Natural killer cell (primary cell): ENCODE results near the gene CTNNAL1. TPM values are rescaled to one million over a fixed set of nuclear protein-coding genes. Genes with fewer than 3 reads are reported as not detected.
"Not testable (repeated sequence)": the region's sequence is repeated elsewhere in the genome, so short reads cannot be mapped to it uniquely, and the experiment has no call there.

Source experiments
- ATAC-seq, 3 donors: fragments of 150-1000 bp in 2 of 3; fragments of 200-7000 bp in 1 of 3; cut with Tn5 transposase; 1 replicate in 1 of 3; 2 replicates in 2 of 3; pipeline ENCODE4 v1.10.0; 2021; ENCODE audit warnings: mild to moderate bottlenecking in 2 of 3, moderate library complexity in 2 of 3
- DNase-seq, 2 donors: peaks; one replicate each; pipeline versions ENCODE4 v3.0.0 to v3.0.0-alpha.2; 2013 to 2021; ENCODE audit warnings: mixed read lengths in 1 of 2
- H3K27ac ChIP-seq: one replicate; pipeline ENCODE4 v1.5.1; 2013; ENCODE audit warnings: mild to moderate bottlenecking, low read length
- H3K27me3 ChIP-seq: one replicate; pipeline ENCODE4 v1.6.1; 2013; ENCODE audit warnings: low read length; ENCODE audit not compliant: control insufficient read depth, insufficient read depth
- H3K36me3 ChIP-seq: one replicate; pipeline ENCODE4 v1.6.1; 2013; ENCODE audit warnings: low read length; ENCODE audit not compliant: control insufficient read depth, insufficient read depth
- H3K4me1 ChIP-seq: one replicate; pipeline ENCODE4 v1.6.1; 2013; ENCODE audit warnings: low read length; ENCODE audit not compliant: control insufficient read depth, insufficient read depth
- H3K4me3 ChIP-seq: one replicate; pipeline ENCODE4 v1.5.1; 2013; ENCODE audit warnings: low read length
- H3K9me3 ChIP-seq: one replicate; pipeline ENCODE4 v1.6.1; 2013; ENCODE audit warnings: low read length; ENCODE audit not compliant: control insufficient read depth, insufficient read depth
- H3K27ac Mint-ChIP-seq, 2 donors: one replicate each; pipeline ENCODE4 v1.8.0; 2022; ENCODE audit warnings: mild to moderate bottlenecking in 2 of 2, mixed read lengths in 2 of 2, moderate library complexity in 1 of 2
- H3K27me3 Mint-ChIP-seq, 2 donors: one replicate each; pipeline ENCODE4 v1.8.0; 2022; ENCODE audit warnings: low read depth in 2 of 2, mixed read lengths in 2 of 2
- H3K36me3 Mint-ChIP-seq: one replicate; pipeline ENCODE4 v1.8.0; 2022; ENCODE audit warnings: mixed read lengths
- H3K4me1 Mint-ChIP-seq, 2 donors: one replicate each; pipeline ENCODE4 v1.8.0; 2022; ENCODE audit warnings: mixed read lengths in 2 of 2
- H3K4me3 Mint-ChIP-seq: one replicate; pipeline ENCODE4 v1.8.0; 2022; ENCODE audit warnings: mild to moderate bottlenecking, moderate library complexity, mixed read lengths
- H3K9me3 Mint-ChIP-seq, 2 donors: one replicate each; pipeline ENCODE4 v1.8.0; 2022; ENCODE audit warnings: mixed read lengths in 2 of 2
- WGBS: methylation state at CpG from one replicate; pipeline ENCODE4 v1.1.7; 2013; ENCODE audit warnings: missing lambda C conversion rate; ENCODE audit not compliant: insufficient coverage; 5-methylcytosine and 5-hydroxymethylcytosine counted together
- intact Hi-C: fragments of 100-400 bp; cut with micrococcal nuclease; formaldehyde crosslinking; loops from one replicate; pipeline ENCODE4 v1.14.2; 2022
- total RNA-seq, 4 donors: library from RNA; stranded (reverse); fragments of 120-200 nt in 1 of 4; gene quantifications; one replicate each; pipeline versions ENCODE4 v1.2.3 to v1.2.4, GENCODE V29; 2013 to 2022
- TF ChIP-seq, protein P1 (sequence below): fragments of 200-600 bp; IDR thresholded peaks from one replicate; pipeline ENCODE4 v1.8.0; 2022; ENCODE audit warnings: antibody characterized with exemption

The CTNNAL1 gene
- total RNA-seq, 3 donors from 2014 or later (not counting 1 experiment from before 2014, with no cell fraction given), result 2.6 to 7.6 (median 2.7) TPM

DNA sequence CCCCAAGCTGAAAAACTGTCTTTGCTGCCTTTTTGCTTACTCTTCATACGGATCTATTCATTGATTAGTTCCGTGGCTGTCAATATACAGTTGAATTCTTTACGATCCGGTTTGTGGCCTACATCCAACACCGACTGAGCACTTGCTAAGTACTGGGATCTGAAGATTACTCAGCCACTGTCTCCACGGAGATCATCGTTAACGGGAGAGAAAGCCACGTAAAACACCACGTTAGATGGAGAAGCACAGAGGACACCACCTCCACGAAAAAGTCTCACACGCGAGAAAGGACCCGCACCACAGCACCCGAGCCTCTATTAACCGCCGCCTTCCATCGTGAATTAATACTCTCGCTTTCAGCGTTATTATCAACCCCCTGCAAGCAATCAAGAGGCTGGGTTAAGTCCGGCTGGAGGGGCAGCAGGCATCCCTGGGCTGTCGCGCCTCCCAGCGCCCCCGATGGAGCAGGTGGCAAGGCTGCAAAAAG, 80.0 kb downstream of the CTNNAL1 start:
- ATAC-seq (no peak), DNase-seq (no peak)
- Histone ChIP-seq H3K9me3 (no peaks in the 10 kb centered on the region), H3K27me3 (no peaks in the 10 kb centered on the region), H3K4me1 (peaks cover 12% of the 10 kb centered on the region), H3K36me3 (peaks cover 11% of the 10 kb centered on the region), H3K27ac (peak overlapping the region; percentile 86), H3K4me3 (peak overlapping the region; percentile 89)
- H3K36me3 Mint-ChIP-seq, result no peaks in the 10 kb centered on the region
- intact Hi-C loops, result no loop called here
- TF ChIP-seq, protein P1, sequence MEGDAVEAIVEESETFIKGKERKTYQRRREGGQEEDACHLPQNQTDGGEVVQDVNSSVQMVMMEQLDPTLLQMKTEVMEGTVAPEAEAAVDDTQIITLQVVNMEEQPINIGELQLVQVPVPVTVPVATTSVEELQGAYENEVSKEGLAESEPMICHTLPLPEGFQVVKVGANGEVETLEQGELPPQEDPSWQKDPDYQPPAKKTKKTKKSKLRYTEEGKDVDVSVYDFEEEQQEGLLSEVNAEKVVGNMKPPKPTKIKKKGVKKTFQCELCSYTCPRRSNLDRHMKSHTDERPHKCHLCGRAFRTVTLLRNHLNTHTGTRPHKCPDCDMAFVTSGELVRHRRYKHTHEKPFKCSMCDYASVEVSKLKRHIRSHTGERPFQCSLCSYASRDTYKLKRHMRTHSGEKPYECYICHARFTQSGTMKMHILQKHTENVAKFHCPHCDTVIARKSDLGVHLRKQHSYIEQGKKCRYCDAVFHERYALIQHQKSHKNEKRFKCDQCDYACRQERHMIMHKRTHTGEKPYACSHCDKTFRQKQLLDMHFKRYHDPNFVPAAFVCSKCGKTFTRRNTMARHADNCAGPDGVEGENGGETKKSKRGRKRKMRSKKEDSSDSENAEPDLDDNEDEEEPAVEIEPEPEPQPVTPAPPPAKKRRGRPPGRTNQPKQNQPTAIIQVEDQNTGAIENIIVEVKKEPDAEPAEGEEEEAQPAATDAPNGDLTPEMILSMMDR, result no peak
- H3K9me3 Mint-ChIP-seq, result no peaks in the 10 kb centered on the region
- H3K27ac Mint-ChIP-seq, result peak overlapping the region; percentile 95 to 99
- H3K27me3 Mint-ChIP-seq, result no peaks in the 10 kb centered on the region
- H3K4me1 Mint-ChIP-seq, result peaks cover 25 to 36% of the 10 kb centered on the region in 2 donors
- H3K4me3 Mint-ChIP-seq, result peak overlapping the region; percentile 99
- WGBS, result 2% methylated on average over 25 of the region's 25 CpGs

DNA sequence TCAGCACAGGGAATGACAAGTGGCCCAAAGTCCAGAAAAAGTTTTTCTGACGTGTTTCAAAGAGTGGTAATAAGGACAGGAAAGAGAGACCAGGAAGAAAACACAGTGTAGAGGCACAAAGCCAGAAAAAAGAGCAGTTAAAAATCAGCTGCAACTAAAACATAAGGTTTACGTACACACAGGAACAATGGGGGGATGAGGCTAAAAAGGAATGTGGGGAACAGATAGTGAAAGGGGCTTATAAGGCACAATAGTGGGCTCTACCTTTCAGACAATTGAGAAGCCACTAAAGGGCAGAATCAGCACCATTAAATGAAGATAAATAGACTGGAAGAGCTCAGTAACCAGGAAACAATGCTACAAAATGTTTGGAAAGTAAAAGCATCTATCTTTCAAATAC, 84.9 kb downstream of the CTNNAL1 start:
- TF ChIP-seq, protein P1, result no peak
- Histone ChIP-seq H3K9me3 (no peaks in the 10 kb centered on the region), H3K4me1 (peaks cover 5% of the 10 kb centered on the region), H3K27ac (no peak overlapping the region), H3K27me3 (no peaks in the 10 kb centered on the region), H3K36me3 (peaks cover 56% of the 10 kb centered on the region), H3K4me3 (no peak overlapping the region)
- Mint-ChIP-seq H3K36me3 (peaks cover 38% of the 10 kb centered on the region), H3K27me3 (no peaks in the 10 kb centered on the region), H3K27ac (no peak overlapping the region), H3K4me3 (no peak overlapping the region), H3K4me1 (peaks cover 13 to 20% of the 10 kb centered on the region in 2 donors), H3K9me3 (no peaks in the 10 kb centered on the region)
- ATAC-seq (no peak), DNase-seq (no peak)
- intact Hi-C loops, result no loop called here
- 96% methylated on average over 2 of the region's 2 CpGs for WGBS

DNA sequence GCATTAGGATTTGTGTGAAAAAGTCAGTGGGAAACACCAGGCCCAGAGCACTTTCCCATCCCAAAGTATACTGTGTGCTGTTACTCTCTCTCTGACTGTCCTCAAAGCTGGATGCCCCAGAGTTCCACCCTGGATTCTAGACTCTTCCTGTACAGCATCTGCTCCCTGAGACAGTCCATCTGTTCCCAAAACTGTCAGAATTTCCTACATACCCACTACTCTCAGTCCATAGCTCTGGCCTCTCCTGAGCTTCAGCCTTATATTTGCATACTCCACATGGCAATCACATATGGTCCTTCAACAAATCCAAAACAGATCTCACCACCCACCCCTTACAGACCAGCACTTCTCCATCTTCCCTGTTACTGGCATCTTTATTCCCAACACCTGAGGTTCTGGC, 88.8 kb downstream of the CTNNAL1 start:
- no peak overlapping the region for H3K4me3 ChIP-seq
- Mint-ChIP-seq H3K9me3 (no peaks in the 10 kb centered on the region), H3K4me1 (peaks cover 0 to 11% of the 10 kb centered on the region in 2 donors), H3K27me3 (no peaks in the 10 kb centered on the region), H3K27ac (no peak overlapping the region), H3K4me3 (no peak overlapping the region), H3K36me3 (peaks cover 39% of the 10 kb centered on the region)
- DNase-seq, result no peak
- intact Hi-C loops, result no loop called here
- no peak overlapping the region for H3K27ac ChIP-seq
- no peaks in the 10 kb centered on the region for H3K27me3 ChIP-seq
- no peak for ATAC-seq
- H3K36me3 ChIP-seq, result peaks cover 84% of the 10 kb centered on the region
- H3K4me1 ChIP-seq, result no peaks in the 10 kb centered on the region
- no peaks in the 10 kb centered on the region for H3K9me3 ChIP-seq
- TF ChIP-seq, protein P1, result no peak

- Histone ChIP-seq H3K27ac (no peak overlapping the region), H3K4me1 (no peaks in the 10 kb centered on the region), H3K27me3 (no peaks in the 10 kb centered on the region), H3K4me3 (no peak overlapping the region), H3K9me3 (no peaks in the 10 kb centered on the region), H3K36me3 (peaks cover 82% of the 10 kb centered on the region)
- H3K4me3 Mint-ChIP-seq, result no peak overlapping the region
- TF ChIP-seq, protein P1, result no peak
- intact Hi-C loops, result no loop called here
- no CpG with 5 or more reads among the region's 1 CpG for WGBS
- H3K9me3 Mint-ChIP-seq, result no peaks in the 10 kb centered on the region
- ATAC-seq (no peak), DNase-seq (no peak)
- H3K27me3 Mint-ChIP-seq, result no peaks in the 10 kb centered on the region
- no peaks in the 10 kb centered on the region for H3K4me1 Mint-ChIP-seq
- peaks cover 27% of the 10 kb centered on the region for H3K36me3 Mint-ChIP-seq
- no peak overlapping the region for H3K27ac Mint-ChIP-seq
Measured at GRCh38 chr9:108921200-108921599, 92.1 kb downstream of the CTNNAL1 start.

GRCh38 chr9:108920401-108920800, 92.9 kb downstream of the CTNNAL1 start:
- H3K9me3 Mint-ChIP-seq, H3K4me1 Mint-ChIP-seq, H3K27ac ChIP-seq, H3K4me3 ChIP-seq, H3K27ac Mint-ChIP-seq, H3K4me1 ChIP-seq, intact Hi-C loops, H3K9me3 ChIP-seq, ATAC-seq, H3K27me3 ChIP-seq, DNase-seq, H3K4me3 Mint-ChIP-seq, H3K27me3 Mint-ChIP-seq: not testable (repeated sequence)
- H3K36me3 Mint-ChIP-seq, result peaks cover 27% of the 10 kb centered on the region
- H3K36me3 ChIP-seq, result peaks cover 82% of the 10 kb centered on the region
- no CpG with 5 or more reads among the region's 1 CpG for WGBS
